K562 (cell line): ENCODE results near the gene SGMS1. TPM values are rescaled to one million over a fixed set of nuclear protein-coding genes. Genes with fewer than 3 reads are reported as not detected.

Experiments
- ATAC-seq: fragments of 200-7000 bp; cut with Tn5 transposase; 3 replicates; pipeline ENCODE4 v1.9.1; 2020; ENCODE audit warnings: moderate library complexity
- BruUV-seq: library from RNA; stranded (reverse); fragments of 400-500 nt; replicated peaks from 2 replicates; lab custom pipeline; 2021; lab: Mats Ljungman, UMichigan
- CTCF ChIA-PET: fragments of 300-600 bp; formaldehyde crosslinking; extraction: SDS; loops from one replicate; lab custom pipeline; 2021; ENCODE audit warnings: low intra/inter-chr PET ratio; lab: Yijun Ruan, JAX
- POLR2A ChIA-PET: fragments of 300-600, 350-650 bp; sonication (Branson Sonifier 250); formaldehyde crosslinking; extraction: SDS; loops from one replicate; lab custom pipeline; 2021; ENCODE audit warnings: antibody characterized with exemption, inconsistent platforms; lab: Yijun Ruan, JAX
- DNase-seq, 4 experiments: peaks; one replicate each; pipeline versions ENCODE4 v3.0.0 to v3.0.0-alpha.2; 2011 to 2018; ENCODE audit warnings: low spot score in 3 of 4, mixed read lengths in 3 of 4; ENCODE audit errors: extremely low read depth in 1 of 4
- FAIRE-seq: peaks from 2 replicates; lab custom pipeline; 2011; peaks lifted over from hg19 to GRCh38; lab: Jason Lieb, UNC
- H2AFZ ChIP-seq: 2 replicates; pipeline ENCODE4 v1.6.0; 2011; ENCODE audit warnings: low read depth, low read length, control low read depth, inconsistent platforms
- H3K27ac ChIP-seq: fragments of 200-600 bp; 3 replicates; pipeline ENCODE4 v1.8.0; 2011; ENCODE audit warnings: low read depth, mild to moderate bottlenecking, control low read depth, inconsistent platforms, low read length, moderate library complexity, mixed read lengths; ENCODE audit errors: extremely low read depth
- H3K27me3 ChIP-seq, 2 experiments: fragments of 300-600 bp in 1 of 2; 2 replicates in 1 of 2; 3 replicates in 1 of 2; pipeline versions ENCODE4 v1.6.0 to v1.8.0; 2011; ENCODE audit warnings: inconsistent platforms in 2 of 2, low read length in 2 of 2, mild to moderate bottlenecking in 1 of 2, mixed read lengths in 1 of 2, moderate library complexity in 1 of 2; ENCODE audit not compliant: control insufficient read depth in 2 of 2, insufficient read depth in 2 of 2
- H3K36me3 ChIP-seq: fragments of 300-600 bp; 3 replicates; pipeline ENCODE4 v1.8.0; 2011; ENCODE audit warnings: mild to moderate bottlenecking, low read length, inconsistent platforms; ENCODE audit not compliant: control insufficient read depth, insufficient read depth
- H3K4me1 ChIP-seq, 2 experiments: fragments of 200-600 bp in 1 of 2; replicated peaks in 1 of 2; 2 replicates in 1 of 2; 3 replicates in 1 of 2; pipeline versions ENCODE4 v1.5.1 to v1.8.0; 2011; ENCODE audit warnings: inconsistent platforms in 2 of 2, low read length in 2 of 2, mild to moderate bottlenecking in 1 of 2, mixed read lengths in 1 of 2, moderate library complexity in 1 of 2; ENCODE audit not compliant: control insufficient read depth in 2 of 2, insufficient read depth in 2 of 2
- H3K4me2 ChIP-seq: 2 replicates; pipeline ENCODE4 v1.6.1; 2011; ENCODE audit warnings: low read length, control low read depth, inconsistent platforms, mixed read lengths; ENCODE audit not compliant: insufficient read depth
- H3K4me3 ChIP-seq: fragments of 200-600 bp; sonication (generic), shearing (Covaris generic); 2 replicates; pipeline ENCODE4 v1.5.1; 2016; ENCODE audit warnings: control low read depth, inconsistent platforms
- H3K79me2 ChIP-seq: fragments of 200-600 bp; 3 replicates; pipeline ENCODE4 v1.8.0; 2011; ENCODE audit warnings: low read length, inconsistent platforms; ENCODE audit not compliant: control insufficient read depth, insufficient read depth
- H3K9ac ChIP-seq, 2 experiments: 2 replicates each; pipeline versions ENCODE4 v1.6.0 to v1.6.1; 2011; ENCODE audit warnings: low read depth in 2 of 2, low read length in 2 of 2, control low read depth in 1 of 2, inconsistent platforms in 1 of 2, mild to moderate bottlenecking in 1 of 2, mixed read lengths in 1 of 2; ENCODE audit not compliant: insufficient read depth in 1 of 2
- H3K9me1 ChIP-seq: one replicate; pipeline ENCODE4 v1.6.0; 2011; ENCODE audit warnings: inconsistent platforms, mild to moderate bottlenecking, low read length, moderate library complexity; ENCODE audit not compliant: control insufficient read depth, insufficient read depth
- H3K9me3 ChIP-seq: replicated peaks from 2 replicates; pipeline ENCODE4 v1.5.1; 2011; ENCODE audit warnings: low read depth, low read length, inconsistent platforms; ENCODE audit not compliant: control insufficient read depth, insufficient read depth
- H4K20me1 ChIP-seq: replicated peaks from 2 replicates; pipeline ENCODE4 v1.6.1; 2011; ENCODE audit warnings: low read length, inconsistent platforms, mixed read lengths; ENCODE audit not compliant: control insufficient read depth, insufficient read depth
- CSDE1 ChIP-seq, 2 experiments: fragments of 450-650 bp; IDR thresholded peaks; 2 replicates each; pipeline ENCODE4 v1.6.1; 2016; ENCODE audit warnings: mild to moderate bottlenecking in 1 of 2
- KHSRP ChIP-seq: fragments of 450-650 bp; IDR thresholded peaks from 2 replicates; pipeline ENCODE4 v1.6.1; 2017
- MTA3 ChIP-seq: fragments of 450-650 bp; formaldehyde crosslinking; IDR thresholded peaks from 2 replicates; pipeline ENCODE4 v1.6.1; 2017; ENCODE audit warnings: mild to moderate bottlenecking, borderline replicate concordance
- NKRF ChIP-seq: fragments of 450-650 bp; IDR thresholded peaks from 2 replicates; pipeline ENCODE4 v1.6.1; 2016; ENCODE audit warnings: borderline replicate concordance
- POLR2A ChIP-seq: fragments of 450-650 bp; conservative IDR thresholded peaks from 2 replicates; pipeline ENCODE4 v1.6.1; 2016
- POLR3A ChIP-seq: IDR thresholded peaks from 2 replicates; pipeline ENCODE4 v1.6.1; 2011; ENCODE audit warnings: borderline replicate concordance, mild to moderate bottlenecking, moderate library complexity; ENCODE audit not compliant: insufficient read length, insufficient read depth; ENCODE audit errors: extremely low read depth
- SIX5 ChIP-seq, 2 experiments: IDR thresholded peaks; 2 replicates each; pipeline ENCODE4 v1.6.1; 2011; ENCODE audit warnings: low read length in 2 of 2, borderline replicate concordance in 1 of 2, low read depth in 1 of 2, mild to moderate bottlenecking in 1 of 2, moderate library complexity in 1 of 2; ENCODE audit not compliant: insufficient read depth in 1 of 2
- SUPT5H ChIP-seq: fragments of 450-650 bp; IDR thresholded peaks from 2 replicates; pipeline ENCODE4 v1.6.1; 2016
- TCF7 ChIP-seq: sonication (generic); IDR thresholded peaks from 2 replicates; pipeline ENCODE4 v1.6.1; 2016; ENCODE audit warnings: antibody characterized with exemption, borderline replicate concordance
- ZBTB11 ChIP-seq, 3 experiments: fragments of 200-800 bp in 1 of 3; fragments of 250-450 bp in 1 of 3; fragments of 450-650 bp in 1 of 3; sonication (Bioruptor Pico) in 1 of 3; sonication (Bioruptor generic) in 1 of 3; formaldehyde crosslinking in 1 of 3; IDR thresholded peaks; 2 replicates each; pipeline versions ENCODE4 v1.6.1 to v1.8.0; 2016 to 2022; ENCODE audit warnings: mild to moderate bottlenecking in 2 of 3, missing genetic modification characterization in 2 of 3, missing compliant biosample characterization in 1 of 3, moderate library complexity in 1 of 3
- ZNF24 ChIP-seq: fragments of 450-650 bp; IDR thresholded peaks from 2 replicates; pipeline ENCODE4 v1.6.1; 2016
- ZNF354B ChIP-seq: fragments of 250-450 bp; sonication (Bioruptor Pico); IDR thresholded peaks from 2 replicates; pipeline ENCODE4 v1.4.0; 2020
- ZNF384 ChIP-seq: IDR thresholded peaks from 2 replicates; pipeline ENCODE4 v1.6.1; 2012; ENCODE audit warnings: low read depth, low read length, improper control_type of control experiment
- ZNF561 ChIP-seq: fragments of 450-650 bp; formaldehyde crosslinking; conservative IDR thresholded peaks from 2 replicates; pipeline ENCODE4 v1.4.0; 2020; ENCODE audit warnings: mild to moderate bottlenecking, moderate library complexity
- WGBS: fragments of 100-300 bp; shearing (Covaris generic); methylation state at CpG from one replicate; pipeline ENCODE4 v1.1.6; 2016; ENCODE audit warnings: low coverage, mixed read lengths; ENCODE audit not compliant: insufficient coverage; ENCODE audit errors: missing lambda C conversion rate; 5-methylcytosine and 5-hydroxymethylcytosine counted together
- in situ Hi-C: fragments of 300-500 bp; cut with MboI; formaldehyde crosslinking; loops from 4 replicates; pipeline ENCODE4 v1.15.0; 2018; ENCODE audit warnings: inconsistent platforms, mixed read lengths
- intact Hi-C: fragments of 100-400 bp; cut with micrococcal nuclease; formaldehyde crosslinking; loops from 2 replicates; pipeline ENCODE4 v1.14.2; 2022
- polyA plus RNA-seq, 8 experiments: library from polyadenylated mRNA; depleted of rRNA in 4 of 8; stranded (reverse) in 5 of 8; unstranded in 3 of 8; fragments of >200 nt; fragmentation: Nextera tagmentation in 2 of 8; fragmentation: Illumina TruSeq in 1 of 8; extraction: Ambion mirVana in 2 of 8; extraction: Trizol in 1 of 8; gene quantifications; 2 replicates each; pipeline versions ENCODE4 v1.2.1 to v1.2.3, GENCODE V29; 2011 to 2014; ENCODE audit warnings: inconsistent platforms in 1 of 8, missing spikeins in 1 of 8
- total RNA-seq, 7 experiments: library from RNA; depleted of rRNA in 6 of 7; stranded (reverse); fragments of >200 nt in 6 of 7; fragmentation: Illumina TruSeq in 2 of 7; extraction: Trizol in 2 of 7; gene quantifications; 2 replicates each; pipeline versions ENCODE4 v1.2.1 to v1.2.3, GENCODE V29; 2011 to 2021; ENCODE audit warnings: low replicate concordance in 1 of 7
- TF ChIP-seq, protein P1 (sequence below): fragments of 450-650 bp; IDR thresholded peaks from 2 replicates; pipeline ENCODE4 v1.7.1; 2018; ENCODE audit warnings: mild to moderate bottlenecking, low read depth; ENCODE audit not compliant: partially characterized antibody

SGMS1 gene
- total and polyA plus RNA-seq, 9 of the 15 experiments (the other 6 are each of a cell fraction or from before 2014, with no cell fraction given) = 22.6 to 232 (median 82.2) TPM

GRCh38 chr10:50415292-50415691 is 208.5 kb downstream of the SGMS1 start:
- CTCF ChIA-PET = no interaction called here
- TF ChIP-seq ZNF354B (no peak), ZBTB11 (CRISPR knock-in tag; IDR thresholded peaks at IDR 0.05) (no peak), CSDE1 (IDR thresholded peaks at IDR 0.05) (no peak), SIX5 (IDR thresholded peaks at IDR 0.05; ENCODE audit: borderline replicate concordance in 1 of 2, insufficient read depth in 1 of 2, low read depth in 1 of 2, low read length in 2 of 2) (no peak), ZNF384 (no peak), SUPT5H (no peak; the same call in 1 of the 2 replicates), ZNF561 (CRISPR knock-in tag) (no peak), KHSRP (no peak), ZNF24 (no peak), POLR3A (no peak), TCF7 (no peak), POLR2A (0 out of 2 replicates have a peak, but pooled peaks have one; percentile 5), MTA3 (0 out of 2 replicates have a peak, but pooled peaks have one; percentile 6), NKRF (peak; percentile 45; the same call in 1 of the 2 replicates)
- TF ChIP-seq, protein P1, sequence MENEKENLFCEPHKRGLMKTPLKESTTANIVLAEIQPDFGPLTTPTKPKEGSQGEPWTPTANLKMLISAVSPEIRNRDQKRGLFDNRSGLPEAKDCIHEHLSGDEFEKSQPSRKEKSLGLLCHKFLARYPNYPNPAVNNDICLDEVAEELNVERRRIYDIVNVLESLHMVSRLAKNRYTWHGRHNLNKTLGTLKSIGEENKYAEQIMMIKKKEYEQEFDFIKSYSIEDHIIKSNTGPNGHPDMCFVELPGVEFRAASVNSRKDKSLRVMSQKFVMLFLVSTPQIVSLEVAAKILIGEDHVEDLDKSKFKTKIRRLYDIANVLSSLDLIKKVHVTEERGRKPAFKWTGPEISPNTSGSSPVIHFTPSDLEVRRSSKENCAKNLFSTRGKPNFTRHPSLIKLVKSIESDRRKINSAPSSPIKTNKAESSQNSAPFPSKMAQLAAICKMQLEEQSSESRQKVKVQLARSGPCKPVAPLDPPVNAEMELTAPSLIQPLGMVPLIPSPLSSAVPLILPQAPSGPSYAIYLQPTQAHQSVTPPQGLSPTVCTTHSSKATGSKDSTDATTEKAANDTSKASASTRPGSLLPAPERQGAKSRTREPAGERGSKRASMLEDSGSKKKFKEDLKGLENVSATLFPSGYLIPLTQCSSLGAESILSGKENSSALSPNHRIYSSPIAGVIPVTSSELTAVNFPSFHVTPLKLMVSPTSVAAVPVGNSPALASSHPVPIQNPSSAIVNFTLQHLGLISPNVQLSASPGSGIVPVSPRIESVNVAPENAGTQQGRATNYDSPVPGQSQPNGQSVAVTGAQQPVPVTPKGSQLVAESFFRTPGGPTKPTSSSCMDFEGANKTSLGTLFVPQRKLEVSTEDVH = no peak

More at GRCh38 chr10:50415292-50415691, 208.5 kb downstream of the SGMS1 start:
- peak overlapping the region; percentile 71 for H3K4me3 ChIP-seq
- H3K27me3 ChIP-seq = no peaks in the 10 kb centered on the region
- no peaks in the 10 kb centered on the region for H3K9me1 ChIP-seq
- H3K4me2 ChIP-seq = peak overlapping the region; percentile 85
- H4K20me1 ChIP-seq = peaks cover 32% of the 10 kb centered on the region
- intact Hi-C loops (loop anchor here (2.0 to 5.0 kb wide), 2 partner anchors 18 to 87 kb away; no protein-coding TSS in a partner anchor), in situ Hi-C loops (no loop called here)
- peak overlapping the region; percentile 75 for H3K27ac ChIP-seq
- WGBS = 0% methylated on average over 3 of the region's 3 CpGs
- H3K36me3 ChIP-seq = peaks cover 31% of the 10 kb centered on the region
- ATAC-seq (peak; percentile 12), DNase-seq (no peak), FAIRE-seq (no peak)
- H2AFZ ChIP-seq = no peak overlapping the region
- peak overlapping the region; percentile 32 to 70; a peak in 3 of 4 replicates for H3K9ac ChIP-seq
- TSS peak; percentile 53 for BruUV-seq
- POLR2A ChIA-PET = interaction anchor here (0.8 to 2.9 kb wide), 8 partner anchors 9 to 161 kb away, joined by 3 to 12 read pairs (median 3); no protein-coding TSS in a partner anchor
- peaks cover 100% of the 10 kb centered on the region for H3K79me2 ChIP-seq
- H3K4me1 ChIP-seq = peaks cover 17 to 60% of the 10 kb centered on the region in 2 experiments
- H3K9me3 ChIP-seq = no peaks in the 10 kb centered on the region
